Aorta (tissue), 5 donors: ENCODE results near the gene LY6G6D. TPM values are rescaled to one million over a fixed set of nuclear protein-coding genes. Genes with fewer than 3 reads are reported as not detected.

ENCODE experiments used
- ATAC-seq: fragments of 200-7000 bp; cut with Tn5 transposase; one replicate; pipeline ENCODE4 v1.9.1; 2022; ENCODE audit warnings: moderate library complexity; ENCODE audit not compliant: low FRiP score
- DNase-seq, 2 donors: peaks; one replicate each; pipeline ENCODE4 v3.0.0-alpha.2; 2020
- H3K27ac ChIP-seq, 2 donors: one replicate each; pipeline ENCODE4 v1.5.1; 2013; ENCODE audit warnings: low read length in 2 of 2, mild to moderate bottlenecking in 2 of 2, moderate library complexity in 2 of 2, control low read depth in 1 of 2, inconsistent platforms in 1 of 2, low read depth in 1 of 2
- H3K27me3 ChIP-seq, 2 donors: one replicate each; pipeline ENCODE4 v1.6.1; 2013; ENCODE audit warnings: control low read depth in 1 of 2, low read length in 1 of 2, mild to moderate bottlenecking in 1 of 2, moderate library complexity in 1 of 2; ENCODE audit not compliant: insufficient read depth in 2 of 2, control insufficient read depth in 1 of 2
- H3K36me3 ChIP-seq, 2 donors: one replicate each; pipeline ENCODE4 v1.6.1; 2013; ENCODE audit warnings: control low read depth in 1 of 2, low read length in 1 of 2, mild to moderate bottlenecking in 1 of 2; ENCODE audit not compliant: insufficient read depth in 2 of 2, control insufficient read depth in 1 of 2
- H3K4me1 ChIP-seq, 2 donors: one replicate each; pipeline ENCODE4 v1.6.1; 2013; ENCODE audit warnings: low read length in 2 of 2, control low read depth in 1 of 2, mild to moderate bottlenecking in 1 of 2, moderate library complexity in 1 of 2; ENCODE audit not compliant: insufficient read depth in 2 of 2, control insufficient read depth in 1 of 2
- H3K4me3 ChIP-seq, 2 donors: one replicate each; pipeline ENCODE4 v1.5.1; 2013; ENCODE audit warnings: low read length in 2 of 2, control low read depth in 1 of 2, mild to moderate bottlenecking in 1 of 2
- H3K9me3 ChIP-seq: one replicate; pipeline ENCODE4 v1.6.1; 2013; ENCODE audit warnings: mild to moderate bottlenecking, low read length; ENCODE audit not compliant: control insufficient read depth
- WGBS, 2 donors: extraction: QIAGEN DNeasy Blood & Tissue Kit; methylation state at CpG; one replicate each; pipeline ENCODE4 v1.1.7; 2013; 5-methylcytosine and 5-hydroxymethylcytosine counted together
- intact Hi-C, 2 donors: fragments of 100-400 bp; cut with DNase I; formaldehyde crosslinking; loops; one replicate each; pipeline versions ENCODE4 v1.14.2 to v1.15.0; 2022
- polyA plus RNA-seq, 2 donors: library from polyadenylated mRNA; stranded (reverse); fragments of 200-250 nt; gene quantifications; one replicate each; pipeline ENCODE4 v1.2.3, GENCODE V29; 2013
- total RNA-seq, 2 donors: library from RNA; stranded (reverse); fragmentation: NEBNext Ultra II Directional; extraction: Animal tissue kit (Norgen Biotek cat#: 25700); gene quantifications; one replicate each; pipeline ENCODE4 v1.2.1, GENCODE V29; 2021
- donor health status: healthy with polysubstance abuse.
- donor health status: Bipolar disorder and iron deficiency.
- donor health status: DM: no; HTN: no; CAD: no.
- donor health status: DM: no; HTN: no; CAD: no.
- donor health status: DM: yes; HTN: yes; CAD: no.

Gene LY6G6D
- total and polyA plus RNA-seq, 4 donors, result not detected

- no peak for ATAC-seq
- no peak overlapping the region for H3K4me3 ChIP-seq
- no peaks in the 10 kb centered on the region for H3K9me3 ChIP-seq
- H3K4me1 ChIP-seq, result no peaks in the 10 kb centered on the region
- no peak overlapping the region for H3K27ac ChIP-seq
- no peaks in the 10 kb centered on the region for H3K36me3 ChIP-seq
- H3K27me3 ChIP-seq, result no peaks in the 10 kb centered on the region
- no peak for DNase-seq
- 47 to 60% methylated on average over 5 of the region's 5 CpGs for WGBS, 2 donors
- intact Hi-C loops, result no loop called here
Measured at GRCh38 chr6:31710523-31711219, 4.5 kb upstream of the LY6G6D start.

GRCh38 chr6:31711233-31711632 lies 3.9 kb upstream of the LY6G6D start:
- ATAC-seq (no peak), DNase-seq (no peak)
- H3K4me3 ChIP-seq, result no peak overlapping the region
- intact Hi-C loops, result no loop called here
- no peaks in the 10 kb centered on the region for H3K4me1 ChIP-seq
- H3K36me3 ChIP-seq, result no peaks in the 10 kb centered on the region
- no peak overlapping the region for H3K27ac ChIP-seq
- no peaks in the 10 kb centered on the region for H3K27me3 ChIP-seq
- H3K9me3 ChIP-seq, result no peaks in the 10 kb centered on the region
- WGBS, 2 donors, result 65 to 67% methylated on average over 8 of the region's 8 CpGs

- Histone ChIP-seq H3K4me3 (no peak overlapping the region), H3K27me3 (no peaks in the 10 kb centered on the region), H3K27ac (no peak overlapping the region), H3K4me1 (no peaks in the 10 kb centered on the region), H3K9me3 (no peaks in the 10 kb centered on the region), H3K36me3 (no peaks in the 10 kb centered on the region)
- WGBS, 2 donors, result 61 to 80% methylated on average over 8 of the region's 8 CpGs
- peak; percentile 43 for ATAC-seq
- no peak for DNase-seq
- intact Hi-C loops, result no loop called here
Measured at GRCh38 chr6:31712296-31712695, 2.9 kb upstream of the LY6G6D start.

- no peaks in the 10 kb centered on the region for H3K36me3 ChIP-seq
- ATAC-seq (no peak), DNase-seq (no peak)
- H3K4me3 ChIP-seq, result no peak overlapping the region
- H3K27me3 ChIP-seq, result no peaks in the 10 kb centered on the region
- no peaks in the 10 kb centered on the region for H3K9me3 ChIP-seq
- WGBS, 2 donors, result 66 to 73% methylated on average over 4 of the region's 4 CpGs
- intact Hi-C loops, result no loop called here
- H3K27ac ChIP-seq, result no peak overlapping the region
- no peaks in the 10 kb centered on the region for H3K4me1 ChIP-seq
Measured at GRCh38 chr6:31713465-31713864, 1.7 kb upstream of the LY6G6D start.

- Histone ChIP-seq H3K36me3 (no peaks in the 10 kb centered on the region), H3K27ac (no peak overlapping the region), H3K4me3 (no peak overlapping the region), H3K9me3 (no peaks in the 10 kb centered on the region), H3K27me3 (no peaks in the 10 kb centered on the region), H3K4me1 (no peaks in the 10 kb centered on the region)
- 50 to 60% methylated on average over 5 of the region's 5 CpGs for WGBS, 2 donors
- DNase-seq (no peak), ATAC-seq (no peak)
- intact Hi-C loops, result no loop called here
Measured at GRCh38 chr6:31713991-31714684, 1.0 kb upstream of the LY6G6D start.

- Histone ChIP-seq H3K36me3 (no peaks in the 10 kb centered on the region), H3K27me3 (no peaks in the 10 kb centered on the region), H3K9me3 (no peaks in the 10 kb centered on the region), H3K27ac (no peak overlapping the region), H3K4me3 (no peak overlapping the region), H3K4me1 (no peaks in the 10 kb centered on the region)
- 69 to 71% methylated on average over 10 of the region's 10 CpGs for WGBS, 2 donors
- DNase-seq, result no peak
- intact Hi-C loops, result no loop called here
- no peak for ATAC-seq
Measured at GRCh38 chr6:31717499-31718222, 2.5 kb downstream of the LY6G6D start.

GRCh38 chr6:31718265-31718664 lies 3.1 kb downstream of the LY6G6D start:
- no peaks in the 10 kb centered on the region for H3K27me3 ChIP-seq
- no peaks in the 10 kb centered on the region for H3K36me3 ChIP-seq
- DNase-seq, result no peak
- H3K9me3 ChIP-seq, result no peaks in the 10 kb centered on the region
- intact Hi-C loops, result no loop called here
- ATAC-seq, result no peak
- WGBS, 2 donors, result 85 to 100% methylated on average over 1 of the region's 1 CpG
- no peak overlapping the region for H3K4me3 ChIP-seq
- H3K4me1 ChIP-seq, result no peaks in the 10 kb centered on the region
- no peak overlapping the region for H3K27ac ChIP-seq

GRCh38 chr6:31719001-31719400 lies 3.9 kb downstream of the LY6G6D start:
- no peaks in the 10 kb centered on the region for H3K27me3 ChIP-seq
- intact Hi-C loops, result no loop called here
- H3K27ac ChIP-seq, result no peak overlapping the region
- no peaks in the 10 kb centered on the region for H3K36me3 ChIP-seq
- H3K4me1 ChIP-seq, result no peaks in the 10 kb centered on the region
- 87 to 89% methylated on average over 6 of the region's 6 CpGs for WGBS, 2 donors
- no peaks in the 10 kb centered on the region for H3K9me3 ChIP-seq
- no peak for ATAC-seq
- no peak for DNase-seq
- H3K4me3 ChIP-seq, result no peak overlapping the region
